IMR-90 (cell line): ENCODE results near the gene ZXDC.

ENCODE experiments used
- BHLHE40 ChIP-seq: fragments of 150-350 bp; IDR thresholded peaks from 2 replicates; pipeline ENCODE4 v1.6.1; 2016; ENCODE audit warnings: mild to moderate bottlenecking, low read depth, low read length
- CHD1 ChIP-seq: IDR thresholded peaks from 2 replicates; pipeline ENCODE4 v1.6.1; 2012; ENCODE audit warnings: low read depth, low read length, improper control_type of control experiment
- MAFK ChIP-seq: IDR thresholded peaks from 2 replicates; pipeline ENCODE4 v1.6.1; 2012; ENCODE audit warnings: low read depth, low read length, improper control_type of control experiment
- MAZ ChIP-seq: IDR thresholded peaks from 2 replicates; pipeline ENCODE4 v1.6.1; 2012; ENCODE audit warnings: low read depth, mild to moderate bottlenecking, low read length, improper control_type of control experiment, moderate library complexity, borderline replicate concordance
- MXI1 ChIP-seq: IDR thresholded peaks from 2 replicates; pipeline ENCODE4 v1.6.1; 2012; ENCODE audit warnings: low read depth, mild to moderate bottlenecking, low read length, moderate library complexity, borderline replicate concordance
- POLR2A ChIP-seq: IDR thresholded peaks from 2 replicates; pipeline ENCODE4 v1.6.1; 2012; ENCODE audit warnings: mild to moderate bottlenecking, low read depth, low read length
- RAD21 ChIP-seq: IDR thresholded peaks from 2 replicates; pipeline ENCODE4 v1.6.1; 2012; ENCODE audit warnings: low read length, improper control_type of control experiment
- RCOR1 ChIP-seq: IDR thresholded peaks from 2 replicates; pipeline ENCODE4 v1.6.1; 2012; ENCODE audit warnings: mild to moderate bottlenecking, low read length, improper control_type of control experiment; ENCODE audit not compliant: insufficient replicate concordance
- RFX5 ChIP-seq: IDR thresholded peaks from 2 replicates; pipeline ENCODE4 v1.8.0; 2012; ENCODE audit warnings: low read depth, mild to moderate bottlenecking, low read length, moderate library complexity
- TF ChIP-seq, protein P1 (sequence below): conservative IDR thresholded peaks from 2 replicates; pipeline ENCODE4 v1.5.1; 2012; ENCODE audit warnings: mild to moderate bottlenecking, low read depth, low read length, improper control_type of control experiment
- TF ChIP-seq, protein P2 (sequence below): fragments of 150-350 bp; IDR thresholded peaks from 2 replicates; pipeline ENCODE4 v1.6.1; 2017; ENCODE audit warnings: mild to moderate bottlenecking, antibody characterized with exemption, low read length, low read depth
- TF ChIP-seq, protein P3 (sequence below): fragments of 150-350 bp; IDR thresholded peaks from 2 replicates; pipeline ENCODE4 v1.6.1; 2016; ENCODE audit warnings: low read depth, mild to moderate bottlenecking, low read length, moderate library complexity, borderline replicate concordance

DNA sequence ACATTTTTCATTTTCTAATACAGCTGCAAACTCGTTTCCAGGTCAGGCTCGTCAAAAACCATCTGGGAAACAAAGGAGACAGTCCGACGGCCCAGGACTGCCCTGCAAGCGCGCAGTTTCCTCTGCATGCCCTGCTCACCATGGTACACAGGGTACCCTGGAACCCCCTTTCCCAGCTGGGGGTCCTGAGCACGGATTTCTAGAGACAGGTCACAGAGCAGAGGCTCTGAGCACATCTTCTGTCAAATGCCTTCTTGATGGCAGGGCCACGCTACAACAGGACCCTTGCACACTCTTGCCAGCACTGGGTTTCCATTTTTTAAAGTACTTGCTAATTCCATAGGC, 8.1 kb downstream of the ZXDC start:
- TF ChIP-seq RAD21, result no peak
- TF ChIP-seq POLR2A, result no peak
- TF ChIP-seq MXI1, result no peak
- TF ChIP-seq CHD1, result no peak
- TF ChIP-seq, protein P1, sequence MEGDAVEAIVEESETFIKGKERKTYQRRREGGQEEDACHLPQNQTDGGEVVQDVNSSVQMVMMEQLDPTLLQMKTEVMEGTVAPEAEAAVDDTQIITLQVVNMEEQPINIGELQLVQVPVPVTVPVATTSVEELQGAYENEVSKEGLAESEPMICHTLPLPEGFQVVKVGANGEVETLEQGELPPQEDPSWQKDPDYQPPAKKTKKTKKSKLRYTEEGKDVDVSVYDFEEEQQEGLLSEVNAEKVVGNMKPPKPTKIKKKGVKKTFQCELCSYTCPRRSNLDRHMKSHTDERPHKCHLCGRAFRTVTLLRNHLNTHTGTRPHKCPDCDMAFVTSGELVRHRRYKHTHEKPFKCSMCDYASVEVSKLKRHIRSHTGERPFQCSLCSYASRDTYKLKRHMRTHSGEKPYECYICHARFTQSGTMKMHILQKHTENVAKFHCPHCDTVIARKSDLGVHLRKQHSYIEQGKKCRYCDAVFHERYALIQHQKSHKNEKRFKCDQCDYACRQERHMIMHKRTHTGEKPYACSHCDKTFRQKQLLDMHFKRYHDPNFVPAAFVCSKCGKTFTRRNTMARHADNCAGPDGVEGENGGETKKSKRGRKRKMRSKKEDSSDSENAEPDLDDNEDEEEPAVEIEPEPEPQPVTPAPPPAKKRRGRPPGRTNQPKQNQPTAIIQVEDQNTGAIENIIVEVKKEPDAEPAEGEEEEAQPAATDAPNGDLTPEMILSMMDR, result no peak
- TF ChIP-seq MAZ, result no peak
- no peak for TF ChIP-seq BHLHE40
- no peak for TF ChIP-seq MAFK
- TF ChIP-seq, protein P2, sequence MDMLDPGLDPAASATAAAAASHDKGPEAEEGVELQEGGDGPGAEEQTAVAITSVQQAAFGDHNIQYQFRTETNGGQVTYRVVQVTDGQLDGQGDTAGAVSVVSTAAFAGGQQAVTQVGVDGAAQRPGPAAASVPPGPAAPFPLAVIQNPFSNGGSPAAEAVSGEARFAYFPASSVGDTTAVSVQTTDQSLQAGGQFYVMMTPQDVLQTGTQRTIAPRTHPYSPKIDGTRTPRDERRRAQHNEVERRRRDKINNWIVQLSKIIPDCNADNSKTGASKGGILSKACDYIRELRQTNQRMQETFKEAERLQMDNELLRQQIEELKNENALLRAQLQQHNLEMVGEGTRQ, result no peak
- TF ChIP-seq RFX5, result no peak
- no peak for TF ChIP-seq RCOR1
- TF ChIP-seq, protein P3, sequence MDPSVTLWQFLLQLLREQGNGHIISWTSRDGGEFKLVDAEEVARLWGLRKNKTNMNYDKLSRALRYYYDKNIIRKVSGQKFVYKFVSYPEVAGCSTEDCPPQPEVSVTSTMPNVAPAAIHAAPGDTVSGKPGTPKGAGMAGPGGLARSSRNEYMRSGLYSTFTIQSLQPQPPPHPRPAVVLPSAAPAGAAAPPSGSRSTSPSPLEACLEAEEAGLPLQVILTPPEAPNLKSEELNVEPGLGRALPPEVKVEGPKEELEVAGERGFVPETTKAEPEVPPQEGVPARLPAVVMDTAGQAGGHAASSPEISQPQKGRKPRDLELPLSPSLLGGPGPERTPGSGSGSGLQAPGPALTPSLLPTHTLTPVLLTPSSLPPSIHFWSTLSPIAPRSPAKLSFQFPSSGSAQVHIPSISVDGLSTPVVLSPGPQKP, result no peak
